Measurements from ENCODE around the gene PDE4C.

The PDE4C gene

DNA sequence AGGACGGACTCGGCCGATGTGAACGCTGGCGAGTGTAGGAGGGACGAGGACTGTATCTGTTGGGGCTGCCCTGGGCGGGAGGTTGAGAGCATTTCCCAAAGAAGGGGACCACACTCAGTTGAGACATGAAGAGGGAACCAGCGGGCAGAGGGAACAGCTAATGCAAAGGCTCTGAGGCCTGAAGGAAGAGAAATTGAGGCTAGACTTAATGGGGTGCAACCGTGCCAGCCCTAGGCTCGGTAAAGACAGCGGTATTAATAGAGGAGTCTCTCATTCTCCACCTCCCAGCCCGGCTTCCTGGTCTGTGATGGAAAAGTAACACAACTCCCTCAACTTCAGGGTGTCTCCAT lies 32.1 kb downstream of the PDE4C start:
- no peak for DNase-seq (ENCODE audit: low read depth)
- peak overlapping the region; percentile 69 for H3K4me3 ChIP-seq (ENCODE audit: low read depth, low read length)

DNA sequence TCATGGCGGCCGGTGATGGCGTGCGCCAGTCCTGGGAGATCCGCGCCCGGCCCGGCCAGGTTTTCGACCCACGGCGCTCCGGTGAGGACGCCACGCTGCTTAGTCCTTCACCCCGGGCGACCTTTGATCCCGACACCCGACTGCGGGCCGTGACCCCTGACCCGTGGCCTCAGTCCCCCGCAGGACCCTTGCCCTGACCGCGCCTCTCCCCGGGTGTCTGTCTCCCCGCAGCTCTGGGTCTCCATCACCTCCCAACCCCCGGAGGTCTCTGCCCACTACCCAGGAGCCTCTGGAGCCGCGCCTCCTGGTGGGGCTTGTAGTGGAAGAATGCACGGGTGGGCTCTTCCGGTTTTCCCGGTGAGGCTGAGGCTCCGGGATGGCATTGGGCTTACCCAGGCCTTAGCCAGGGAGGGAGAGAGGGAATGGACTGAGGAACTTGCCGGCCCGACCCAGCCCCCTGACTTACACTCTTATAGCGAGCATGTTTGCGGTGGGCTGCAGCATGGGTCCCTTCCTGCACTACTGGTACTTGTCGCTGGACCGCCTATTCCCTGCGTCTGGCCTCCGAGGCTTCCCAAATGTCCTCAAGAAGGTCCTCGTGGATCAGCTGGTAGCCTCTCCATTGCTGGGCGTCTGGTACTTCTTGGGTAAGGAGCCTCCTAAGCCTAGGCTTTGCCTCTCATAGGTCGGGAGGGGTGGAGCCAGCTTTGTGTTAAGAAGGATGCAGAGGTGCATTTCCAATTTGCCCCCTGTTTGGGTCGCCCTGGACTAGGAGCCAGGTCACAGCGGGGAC lies 32.7 kb downstream of the PDE4C start:
- DNase-seq (ENCODE audit: low read depth), result peak; percentile 27
- H3K4me3 ChIP-seq (ENCODE audit: low read depth, low read length), result peak overlapping the region; percentile 69
- TF ChIP-seq, protein P1, sequence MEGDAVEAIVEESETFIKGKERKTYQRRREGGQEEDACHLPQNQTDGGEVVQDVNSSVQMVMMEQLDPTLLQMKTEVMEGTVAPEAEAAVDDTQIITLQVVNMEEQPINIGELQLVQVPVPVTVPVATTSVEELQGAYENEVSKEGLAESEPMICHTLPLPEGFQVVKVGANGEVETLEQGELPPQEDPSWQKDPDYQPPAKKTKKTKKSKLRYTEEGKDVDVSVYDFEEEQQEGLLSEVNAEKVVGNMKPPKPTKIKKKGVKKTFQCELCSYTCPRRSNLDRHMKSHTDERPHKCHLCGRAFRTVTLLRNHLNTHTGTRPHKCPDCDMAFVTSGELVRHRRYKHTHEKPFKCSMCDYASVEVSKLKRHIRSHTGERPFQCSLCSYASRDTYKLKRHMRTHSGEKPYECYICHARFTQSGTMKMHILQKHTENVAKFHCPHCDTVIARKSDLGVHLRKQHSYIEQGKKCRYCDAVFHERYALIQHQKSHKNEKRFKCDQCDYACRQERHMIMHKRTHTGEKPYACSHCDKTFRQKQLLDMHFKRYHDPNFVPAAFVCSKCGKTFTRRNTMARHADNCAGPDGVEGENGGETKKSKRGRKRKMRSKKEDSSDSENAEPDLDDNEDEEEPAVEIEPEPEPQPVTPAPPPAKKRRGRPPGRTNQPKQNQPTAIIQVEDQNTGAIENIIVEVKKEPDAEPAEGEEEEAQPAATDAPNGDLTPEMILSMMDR (IDR thresholded peaks at IDR 0.05; ENCODE audit: low read depth, low read length), result no peak
- TF ChIP-seq, protein P2, sequence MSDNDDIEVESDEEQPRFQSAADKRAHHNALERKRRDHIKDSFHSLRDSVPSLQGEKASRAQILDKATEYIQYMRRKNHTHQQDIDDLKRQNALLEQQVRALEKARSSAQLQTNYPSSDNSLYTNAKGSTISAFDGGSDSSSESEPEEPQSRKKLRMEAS (IDR thresholded peaks at IDR 0.05; ENCODE audit: low read depth, low read length), result no peak
- no peak for TF ChIP-seq MYC (IDR thresholded peaks at IDR 0.05; ENCODE audit: low read depth, low read length)

More for the DNA sequence above, 32.1 kb downstream of the PDE4C start:
- TF ChIP-seq POLR2A (IDR thresholded peaks at IDR 0.05; ENCODE audit: extremely low read depth, insufficient read length) (no peak), MYC (IDR thresholded peaks at IDR 0.05; ENCODE audit: low read depth, low read length) (no peak)
- TF ChIP-seq, protein P1 (IDR thresholded peaks at IDR 0.05; ENCODE audit: low read depth, low read length), result no peak
- TF ChIP-seq, protein P2 (IDR thresholded peaks at IDR 0.05; ENCODE audit: low read depth, low read length), result no peak

DNA sequence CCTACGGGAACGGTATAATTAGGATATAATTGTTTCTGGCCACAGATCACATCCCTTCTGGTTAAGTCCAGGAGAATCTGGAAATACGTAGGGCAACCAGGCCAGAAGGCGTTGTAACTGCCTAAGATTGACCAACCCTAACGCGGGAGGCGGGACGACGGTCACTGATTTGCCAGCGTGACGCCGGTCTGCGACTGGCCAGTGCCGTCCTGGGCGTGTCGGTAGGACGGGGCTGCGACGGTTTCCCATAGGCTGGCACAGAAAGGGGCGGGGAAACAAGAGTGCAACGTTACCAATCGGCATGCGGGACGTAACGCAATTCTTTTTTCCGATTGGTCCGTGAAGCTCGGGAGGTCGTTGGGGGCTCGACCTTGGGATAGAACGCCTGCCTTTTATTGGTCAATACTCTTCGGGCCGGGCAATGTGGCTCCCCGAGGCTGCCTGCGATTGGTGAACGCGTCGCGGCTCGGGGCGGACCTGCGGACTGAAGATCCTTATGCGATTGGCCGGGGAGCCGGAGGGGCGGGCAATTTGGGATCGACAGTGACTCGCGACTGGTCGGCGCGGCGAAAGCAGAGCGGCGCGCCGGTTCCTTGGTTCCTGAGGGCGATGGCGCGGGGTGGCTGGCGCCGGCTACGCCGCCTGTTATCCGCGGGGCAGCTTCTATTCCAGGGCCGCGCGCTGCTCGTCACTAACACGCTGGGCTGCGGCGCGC lies 33.4 kb downstream of the PDE4C start, which contains the start of gene MPV17L2:
MPV17L2 (plus strand) TSS at position 546 of the 715 bp plus-strand sequence; CDS start at position 610, 64 bp downstream.
- peak within 1 kb of the TSS; percentile 69 for H3K4me3 ChIP-seq (ENCODE audit: low read depth, low read length)
- DNase-seq (ENCODE audit: low read depth), result peak; percentile 100
- TF ChIP-seq POLR2A (IDR thresholded peaks at IDR 0.05; ENCODE audit: extremely low read depth, insufficient read length), result peak; percentile 41
- TF ChIP-seq, protein P1 (IDR thresholded peaks at IDR 0.05; ENCODE audit: low read depth, low read length), result no peak

DNA sequence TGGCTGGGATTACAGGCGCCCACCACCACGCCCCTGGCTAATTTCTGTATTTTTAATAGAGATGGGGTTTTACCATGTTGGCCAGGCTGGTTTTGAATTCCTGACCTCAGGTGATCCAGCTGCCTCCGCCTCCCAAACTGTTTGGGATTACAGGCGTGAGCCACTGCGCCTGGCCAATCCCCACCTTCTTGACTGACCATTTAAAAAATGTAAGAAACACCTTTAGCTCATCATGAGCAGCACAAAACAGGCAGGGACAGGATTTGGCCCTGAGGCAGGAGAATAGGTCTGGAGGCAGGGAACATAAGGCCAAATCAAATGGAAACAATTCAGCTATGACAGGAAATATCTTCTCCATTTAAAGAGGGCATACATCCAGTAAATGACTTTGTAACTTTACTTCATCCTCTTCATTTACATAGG lies 34.6 kb downstream of the PDE4C start:
- H3K4me3 ChIP-seq (ENCODE audit: low read depth, low read length), result peak overlapping the region; percentile 63
- TF ChIP-seq, protein P1 (IDR thresholded peaks at IDR 0.05; ENCODE audit: low read depth, low read length), result no peak
- no peak for TF ChIP-seq POLR2A (IDR thresholded peaks at IDR 0.05; ENCODE audit: extremely low read depth, insufficient read length)
- TF ChIP-seq, protein P2 (IDR thresholded peaks at IDR 0.05; ENCODE audit: low read depth, low read length), result no peak
- TF ChIP-seq MYC (IDR thresholded peaks at IDR 0.05; ENCODE audit: low read depth, low read length), result no peak
- DNase-seq (ENCODE audit: low read depth), result no peak

DNA sequence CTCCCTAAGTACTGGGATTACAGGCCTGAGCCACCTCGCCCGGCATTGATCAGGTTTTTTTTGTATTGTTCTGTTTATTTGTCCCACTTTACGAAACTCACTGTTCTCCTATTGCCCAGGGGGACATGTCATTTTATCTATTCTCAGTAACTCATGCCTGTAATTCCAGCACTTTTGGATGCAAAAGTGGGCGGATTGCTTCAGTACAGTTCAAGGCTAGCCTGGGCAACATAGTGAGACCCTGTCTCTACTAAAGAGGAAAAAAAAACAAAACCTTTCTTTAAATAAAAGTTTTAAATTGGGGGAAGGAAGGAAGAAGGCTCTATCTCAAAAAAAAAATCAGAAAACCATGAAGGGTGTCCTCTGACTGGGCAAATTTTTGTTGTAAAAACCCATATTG lies 36.0 kb downstream of the PDE4C start:
- no peak for DNase-seq (ENCODE audit: low read depth)
- no peak overlapping the region for H3K4me3 ChIP-seq (ENCODE audit: low read depth, low read length)
- no peak for TF ChIP-seq MYC (IDR thresholded peaks at IDR 0.05; ENCODE audit: low read depth, low read length)
- TF ChIP-seq, protein P1 (IDR thresholded peaks at IDR 0.05; ENCODE audit: low read depth, low read length), result no peak
- TF ChIP-seq, protein P2 (IDR thresholded peaks at IDR 0.05; ENCODE audit: low read depth, low read length), result no peak
- TF ChIP-seq POLR2A (IDR thresholded peaks at IDR 0.05; ENCODE audit: extremely low read depth, insufficient read length), result no peak
